Liver (tissue), 9 donors: ENCODE results near the gene DIAPH3. TPM values are rescaled to one million over a fixed set of nuclear protein-coding genes. Genes with fewer than 3 reads are reported as not detected.

ENCODE experiments used
- DNase-seq: peaks from one replicate; pipeline ENCODE4 v3.0.0-alpha.2; 2017; ENCODE audit warnings: low spot score
- H3K27ac ChIP-seq, 2 donors: one replicate each; pipeline ENCODE4 v1.7.0; 2013; ENCODE audit warnings: inconsistent platforms in 2 of 2, low read length in 2 of 2, control low read depth in 1 of 2, low read depth in 1 of 2, mild to moderate bottlenecking in 1 of 2
- H3K27me3 ChIP-seq, 4 donors: one replicate each; pipeline versions ENCODE4 v1.6.1 to v1.7.0; 2013; ENCODE audit warnings: low read length in 3 of 4, inconsistent platforms in 1 of 4, mild to moderate bottlenecking in 1 of 4, moderate library complexity in 1 of 4; ENCODE audit not compliant: control insufficient read depth in 4 of 4, insufficient read depth in 4 of 4
- H3K36me3 ChIP-seq, 4 donors: one replicate each; pipeline versions ENCODE4 v1.6.1 to v1.7.0; 2013; ENCODE audit warnings: low read length in 3 of 4, mild to moderate bottlenecking in 3 of 4, low read depth in 1 of 4, moderate library complexity in 1 of 4; ENCODE audit not compliant: control insufficient read depth in 4 of 4, insufficient read depth in 3 of 4
- H3K4me1 ChIP-seq, 4 donors: one replicate each; pipeline versions ENCODE4 v1.6.1 to v1.7.0; 2013; ENCODE audit warnings: low read length in 3 of 4, mild to moderate bottlenecking in 3 of 4, moderate library complexity in 1 of 4; ENCODE audit not compliant: control insufficient read depth in 4 of 4, insufficient read depth in 4 of 4
- H3K4me3 ChIP-seq, 3 donors: one replicate each; pipeline versions ENCODE4 v1.6.1 to v1.7.0; 2013; ENCODE audit warnings: low read length in 3 of 3, control low read depth in 1 of 3, low read depth in 1 of 3, mild to moderate bottlenecking in 1 of 3
- H3K9ac ChIP-seq, 2 donors: one replicate each; pipeline ENCODE4 v1.7.0; 2013; ENCODE audit warnings: low read length in 2 of 2, mild to moderate bottlenecking in 2 of 2, moderate library complexity in 2 of 2, control low read depth in 1 of 2, low read depth in 1 of 2
- H3K9me3 ChIP-seq, 4 donors: one replicate each; pipeline versions ENCODE4 v1.6.1 to v1.7.0; 2013; ENCODE audit warnings: low read length in 3 of 4; ENCODE audit not compliant: control insufficient read depth in 4 of 4
- EGR1 ChIP-seq, 2 donors: IDR thresholded peaks; 2 replicates each; pipeline ENCODE4 v1.6.1; 2016 to 2018; ENCODE audit warnings: antibody characterized with exemption in 2 of 2, low read depth in 2 of 2
- FOXA1 ChIP-seq: IDR thresholded peaks from 2 replicates; pipeline ENCODE4 v1.6.1; 2016; ENCODE audit warnings: antibody characterized with exemption
- FOXA2 ChIP-seq: IDR thresholded peaks from 2 replicates; pipeline ENCODE4 v1.6.1; 2016; ENCODE audit warnings: antibody characterized with exemption
- GABPA ChIP-seq, 2 donors: IDR thresholded peaks in 1 of 2; conservative IDR thresholded peaks in 1 of 2; 2 replicates each; pipeline ENCODE4 v1.6.1; 2016; ENCODE audit warnings: antibody characterized with exemption in 2 of 2, mild to moderate bottlenecking in 1 of 2, moderate library complexity in 1 of 2
- HNF4A ChIP-seq, 2 donors: conservative IDR thresholded peaks; 2 replicates each; pipeline ENCODE4 v1.6.1; 2016; ENCODE audit warnings: antibody characterized with exemption in 2 of 2, mild to moderate bottlenecking in 2 of 2
- HNF4G ChIP-seq: IDR thresholded peaks from 2 replicates; pipeline ENCODE4 v1.6.1; 2016; ENCODE audit warnings: antibody characterized with exemption
- JUND ChIP-seq, 2 donors: IDR thresholded peaks; 2 replicates each; pipeline ENCODE4 v1.6.1; 2016; ENCODE audit warnings: antibody characterized with exemption in 2 of 2
- NR2F2 ChIP-seq: IDR thresholded peaks from 2 replicates; pipeline ENCODE4 v1.6.1; 2016; ENCODE audit warnings: antibody characterized with exemption
- RAD21 ChIP-seq, 2 donors: IDR thresholded peaks; 2 replicates each; pipeline ENCODE4 v1.6.1; 2016; ENCODE audit warnings: antibody characterized with exemption in 2 of 2, mild to moderate bottlenecking in 2 of 2
- RXRA ChIP-seq, 2 donors: IDR thresholded peaks; 2 replicates each; pipeline ENCODE4 v1.6.1; 2017 to 2018; ENCODE audit warnings: antibody characterized with exemption in 2 of 2, mild to moderate bottlenecking in 1 of 2
- SP1 ChIP-seq: IDR thresholded peaks from 2 replicates; pipeline ENCODE4 v1.6.1; 2018; ENCODE audit warnings: antibody characterized with exemption, mild to moderate bottlenecking
- TAF1 ChIP-seq: conservative IDR thresholded peaks from 2 replicates; pipeline ENCODE4 v1.6.1; 2016; ENCODE audit warnings: antibody characterized with exemption, mild to moderate bottlenecking
- YY1 ChIP-seq: IDR thresholded peaks from 2 replicates; pipeline ENCODE4 v1.6.1; 2016; ENCODE audit warnings: antibody characterized with exemption, mild to moderate bottlenecking
- ZBTB33 ChIP-seq: IDR thresholded peaks from 2 replicates; pipeline ENCODE4 v1.6.1; 2016; ENCODE audit warnings: antibody characterized with exemption
- WGBS: extraction: QIAGEN DNeasy Blood & Tissue Kit; methylation state at CpG from one replicate; pipeline ENCODE4 v1.1.7; 2013; 5-methylcytosine and 5-hydroxymethylcytosine counted together
- polyA plus RNA-seq, 2 donors: library from polyadenylated mRNA; stranded (reverse) in 1 of 2; unstranded in 1 of 2; fragments of 200-250 nt in 1 of 2; fragments of >200 nt in 1 of 2; fragmentation: Nextera tagmentation in 1 of 2; extraction: Ambion mirVana in 1 of 2; gene quantifications; one replicate each; pipeline versions ENCODE4 v1.2.1 to v1.2.3, GENCODE V29; 2013 to 2015
- total RNA-seq, 2 donors: library from RNA; depleted of rRNA; stranded (reverse); fragments of >200 nt; gene quantifications; one replicate each; pipeline ENCODE4 v1.2.3, GENCODE V29; 2014
- TF ChIP-seq, protein P1 (sequence below): IDR thresholded peaks from 2 replicates; pipeline ENCODE4 v1.6.1; 2016; ENCODE audit warnings: antibody characterized with exemption
- TF ChIP-seq, protein P2 (sequence below): IDR thresholded peaks from 2 replicates; pipeline ENCODE4 v1.6.1; 2016; ENCODE audit warnings: antibody characterized with exemption
- TF ChIP-seq, protein P3 (sequence below): fragments of 150-350 bp; IDR thresholded peaks from 2 replicates; pipeline ENCODE4 v1.5.1; 2017; ENCODE audit warnings: improper control_type of control experiment, low read depth, low read length; ENCODE audit not compliant: missing input control
- TF ChIP-seq, protein P4 (sequence below): IDR thresholded peaks from 2 replicates; pipeline ENCODE4 v1.6.1; 2016; ENCODE audit warnings: antibody characterized with exemption, mild to moderate bottlenecking
- donor health status: healthy.
- donor health status: healthy.
- donor health status: healthy.
- donor health status: healthy.
- donor health status: healthy.

DIAPH3 gene
- total and polyA plus RNA-seq, 4 donors: 0.08 to 11.1 (median 0.27) TPM

- 98% methylated on average over 1 of the region's 1 CpG for WGBS
- no peak for DNase-seq
- Histone ChIP-seq H3K9ac (no peak overlapping the region), H3K27me3 (no peaks in the 10 kb centered on the region), H3K27ac (no peak overlapping the region), H3K4me1 (no peaks in the 10 kb centered on the region), H3K9me3 (no peaks in the 10 kb centered on the region), H3K36me3 (no peaks in the 10 kb centered on the region), H3K4me3 (no peak overlapping the region)
- TF ChIP-seq, protein P1, sequence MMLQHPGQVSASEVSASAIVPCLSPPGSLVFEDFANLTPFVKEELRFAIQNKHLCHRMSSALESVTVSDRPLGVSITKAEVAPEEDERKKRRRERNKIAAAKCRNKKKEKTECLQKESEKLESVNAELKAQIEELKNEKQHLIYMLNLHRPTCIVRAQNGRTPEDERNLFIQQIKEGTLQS: no peak
- TF ChIP-seq SP1: no peak
- no peak for TF ChIP-seq FOXA2
- no peak for TF ChIP-seq TAF1
- TF ChIP-seq, protein P2, sequence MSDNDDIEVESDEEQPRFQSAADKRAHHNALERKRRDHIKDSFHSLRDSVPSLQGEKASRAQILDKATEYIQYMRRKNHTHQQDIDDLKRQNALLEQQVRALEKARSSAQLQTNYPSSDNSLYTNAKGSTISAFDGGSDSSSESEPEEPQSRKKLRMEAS: no peak
- TF ChIP-seq RXRA (IDR thresholded peaks at IDR 0.05): no peak
- no peak for TF ChIP-seq RAD21 (IDR thresholded peaks at IDR 0.05)
- no peak for TF ChIP-seq HNF4G
- no peak for TF ChIP-seq JUND (IDR thresholded peaks at IDR 0.05)
- TF ChIP-seq, protein P3, sequence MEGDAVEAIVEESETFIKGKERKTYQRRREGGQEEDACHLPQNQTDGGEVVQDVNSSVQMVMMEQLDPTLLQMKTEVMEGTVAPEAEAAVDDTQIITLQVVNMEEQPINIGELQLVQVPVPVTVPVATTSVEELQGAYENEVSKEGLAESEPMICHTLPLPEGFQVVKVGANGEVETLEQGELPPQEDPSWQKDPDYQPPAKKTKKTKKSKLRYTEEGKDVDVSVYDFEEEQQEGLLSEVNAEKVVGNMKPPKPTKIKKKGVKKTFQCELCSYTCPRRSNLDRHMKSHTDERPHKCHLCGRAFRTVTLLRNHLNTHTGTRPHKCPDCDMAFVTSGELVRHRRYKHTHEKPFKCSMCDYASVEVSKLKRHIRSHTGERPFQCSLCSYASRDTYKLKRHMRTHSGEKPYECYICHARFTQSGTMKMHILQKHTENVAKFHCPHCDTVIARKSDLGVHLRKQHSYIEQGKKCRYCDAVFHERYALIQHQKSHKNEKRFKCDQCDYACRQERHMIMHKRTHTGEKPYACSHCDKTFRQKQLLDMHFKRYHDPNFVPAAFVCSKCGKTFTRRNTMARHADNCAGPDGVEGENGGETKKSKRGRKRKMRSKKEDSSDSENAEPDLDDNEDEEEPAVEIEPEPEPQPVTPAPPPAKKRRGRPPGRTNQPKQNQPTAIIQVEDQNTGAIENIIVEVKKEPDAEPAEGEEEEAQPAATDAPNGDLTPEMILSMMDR: no peak
- TF ChIP-seq GABPA (IDR thresholded peaks at IDR 0.05 in 1 of 2, conservative IDR thresholded peaks at IDR 0.05 in 1 of 2): no peak
- TF ChIP-seq YY1: no peak
- TF ChIP-seq, protein P4, sequence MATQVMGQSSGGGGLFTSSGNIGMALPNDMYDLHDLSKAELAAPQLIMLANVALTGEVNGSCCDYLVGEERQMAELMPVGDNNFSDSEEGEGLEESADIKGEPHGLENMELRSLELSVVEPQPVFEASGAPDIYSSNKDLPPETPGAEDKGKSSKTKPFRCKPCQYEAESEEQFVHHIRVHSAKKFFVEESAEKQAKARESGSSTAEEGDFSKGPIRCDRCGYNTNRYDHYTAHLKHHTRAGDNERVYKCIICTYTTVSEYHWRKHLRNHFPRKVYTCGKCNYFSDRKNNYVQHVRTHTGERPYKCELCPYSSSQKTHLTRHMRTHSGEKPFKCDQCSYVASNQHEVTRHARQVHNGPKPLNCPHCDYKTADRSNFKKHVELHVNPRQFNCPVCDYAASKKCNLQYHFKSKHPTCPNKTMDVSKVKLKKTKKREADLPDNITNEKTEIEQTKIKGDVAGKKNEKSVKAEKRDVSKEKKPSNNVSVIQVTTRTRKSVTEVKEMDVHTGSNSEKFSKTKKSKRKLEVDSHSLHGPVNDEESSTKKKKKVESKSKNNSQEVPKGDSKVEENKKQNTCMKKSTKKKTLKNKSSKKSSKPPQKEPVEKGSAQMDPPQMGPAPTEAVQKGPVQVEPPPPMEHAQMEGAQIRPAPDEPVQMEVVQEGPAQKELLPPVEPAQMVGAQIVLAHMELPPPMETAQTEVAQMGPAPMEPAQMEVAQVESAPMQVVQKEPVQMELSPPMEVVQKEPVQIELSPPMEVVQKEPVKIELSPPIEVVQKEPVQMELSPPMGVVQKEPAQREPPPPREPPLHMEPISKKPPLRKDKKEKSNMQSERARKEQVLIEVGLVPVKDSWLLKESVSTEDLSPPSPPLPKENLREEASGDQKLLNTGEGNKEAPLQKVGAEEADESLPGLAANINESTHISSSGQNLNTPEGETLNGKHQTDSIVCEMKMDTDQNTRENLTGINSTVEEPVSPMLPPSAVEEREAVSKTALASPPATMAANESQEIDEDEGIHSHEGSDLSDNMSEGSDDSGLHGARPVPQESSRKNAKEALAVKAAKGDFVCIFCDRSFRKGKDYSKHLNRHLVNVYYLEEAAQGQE: no peak
- no peak for TF ChIP-seq ZBTB33
- no peak for TF ChIP-seq NR2F2
- TF ChIP-seq HNF4A (conservative IDR thresholded peaks at IDR 0.05): no peak
- TF ChIP-seq EGR1 (IDR thresholded peaks at IDR 0.05; ENCODE audit: low read depth in 2 of 2): no peak
- no peak for TF ChIP-seq FOXA1
These were observed 239.5 kb downstream of the DIAPH3 start for GRCh38 chr13:59924256-59924655.
